ENCODE data around the gene RNF223. TPM values are rescaled to one million over a fixed set of nuclear protein-coding genes. Genes with fewer than 3 reads are reported as not detected.
"Not testable (repeated sequence)": the region's sequence is repeated elsewhere in the genome, so short reads cannot be mapped to it uniquely, and the experiment has no call there.

Gene RNF223
- total RNA-seq, 1 donor from 2014 or later, result not detected

DNA sequence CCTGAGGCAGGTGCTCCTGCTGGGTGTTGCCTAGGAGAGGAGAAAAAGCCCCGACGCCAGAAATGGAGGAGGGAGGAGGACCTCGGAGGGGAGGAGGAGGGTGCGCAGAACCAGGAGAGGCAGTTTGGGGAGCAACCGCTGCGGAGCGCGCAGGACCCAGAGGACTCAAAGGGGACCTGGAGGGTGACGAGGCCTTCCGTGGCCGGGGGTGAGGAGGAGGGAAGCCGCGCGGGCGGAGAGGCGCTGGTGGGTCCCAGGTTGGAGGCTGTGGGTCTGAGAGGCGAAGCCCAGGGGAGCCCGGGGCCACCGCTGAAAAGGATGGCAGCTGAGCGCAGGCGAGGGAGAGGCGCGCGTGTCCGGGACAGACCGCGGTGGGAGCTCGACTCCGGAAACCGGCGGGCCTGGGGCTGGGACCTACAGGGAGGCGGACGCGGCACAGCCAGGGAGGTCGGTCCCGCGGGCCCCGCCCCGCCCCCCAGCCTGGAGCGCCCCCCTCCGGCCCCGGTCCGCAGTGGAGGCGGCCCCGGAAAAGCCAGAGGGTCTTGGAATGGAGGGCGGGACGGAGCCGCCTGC, 15.1 kb downstream of the RNF223 start:
- TF ChIP-seq CTCF (IDR thresholded peaks at IDR 0.05), result peak; percentile 63
- Mint-ChIP-seq H3K9me3 (ENCODE audit: unreplicated experiment) (no peaks in the 10 kb centered on the region), H3K36me3 (ENCODE audit: unreplicated experiment) (peaks cover 2% of the 10 kb centered on the region), H3K4me3 (ENCODE audit: unreplicated experiment) (peak overlapping the region; percentile 71), H3K27ac (ENCODE audit: unreplicated experiment) (no peak overlapping the region), H3K4me1 (ENCODE audit: unreplicated experiment) (peaks cover 29% of the 10 kb centered on the region), H3K27me3 (ENCODE audit: unreplicated experiment) (no peaks in the 10 kb centered on the region)
- no peak for DNase-seq (ENCODE audit: extremely low spot score, unreplicated experiment)

DNA sequence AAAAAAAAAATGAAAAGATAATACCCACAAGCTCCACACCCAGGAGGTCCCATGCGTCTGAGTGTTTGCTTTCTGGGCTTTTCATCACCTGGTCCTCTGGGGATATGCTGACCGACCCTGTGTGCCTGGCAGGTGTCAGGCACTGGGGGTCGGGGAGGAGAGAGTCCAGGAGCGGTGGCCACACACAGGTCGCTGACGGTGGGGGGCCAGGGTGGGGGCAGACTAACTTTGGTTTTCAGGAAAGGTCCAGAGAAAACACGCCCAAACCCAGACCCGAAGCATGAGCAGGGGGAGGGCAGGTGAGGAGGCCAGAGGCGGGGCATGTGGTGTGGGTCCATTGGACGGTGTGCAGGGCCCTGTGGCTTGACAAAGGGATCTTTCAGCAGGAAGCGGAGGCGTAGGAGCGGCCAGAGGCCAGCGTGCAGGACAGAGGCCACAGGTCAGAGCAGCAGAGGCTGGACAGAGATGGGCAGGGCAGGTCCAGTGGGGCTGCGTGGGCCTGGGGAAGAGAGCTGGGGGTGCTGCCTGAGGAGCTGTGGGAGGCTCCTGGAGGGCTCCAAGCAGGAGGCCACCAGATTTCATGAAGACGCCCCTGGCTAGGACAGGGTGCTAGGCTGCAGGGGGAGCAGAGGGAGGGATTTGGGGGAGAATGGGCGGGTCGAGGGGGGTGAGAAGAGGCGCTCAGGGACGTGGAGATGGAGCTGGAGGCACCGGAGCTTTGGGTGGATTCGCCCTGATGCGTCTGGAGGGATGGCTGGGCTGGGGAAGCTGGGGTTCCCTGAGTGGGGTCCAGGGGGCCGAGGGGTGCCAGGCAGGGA, 15.8 kb downstream of the RNF223 start:
- no peak overlapping the region for H3K27ac Mint-ChIP-seq (ENCODE audit: unreplicated experiment)
- H3K9me3 Mint-ChIP-seq (ENCODE audit: unreplicated experiment), result no peaks in the 10 kb centered on the region
- TF ChIP-seq CTCF (IDR thresholded peaks at IDR 0.05), result no peak
- no peak for DNase-seq (ENCODE audit: extremely low spot score, unreplicated experiment)
- H3K4me3 Mint-ChIP-seq (ENCODE audit: unreplicated experiment), result peak overlapping the region; percentile 71
- H3K36me3 Mint-ChIP-seq (ENCODE audit: unreplicated experiment), result peaks cover 2% of the 10 kb centered on the region
- peaks cover 29% of the 10 kb centered on the region for H3K4me1 Mint-ChIP-seq (ENCODE audit: unreplicated experiment)
- no peaks in the 10 kb centered on the region for H3K27me3 Mint-ChIP-seq (ENCODE audit: unreplicated experiment)

- DNase-seq (ENCODE audit: extremely low spot score, unreplicated experiment); H3K27ac Mint-ChIP-seq (ENCODE audit: unreplicated experiment); H3K27me3 Mint-ChIP-seq (ENCODE audit: unreplicated experiment); H3K9me3 Mint-ChIP-seq (ENCODE audit: unreplicated experiment); H3K36me3 Mint-ChIP-seq (ENCODE audit: unreplicated experiment): not testable (repeated sequence)
- Mint-ChIP-seq H3K4me3 (ENCODE audit: unreplicated experiment) (peak overlapping the region; percentile 71), H3K4me1 (ENCODE audit: unreplicated experiment) (peaks cover 23% of the 10 kb centered on the region)
These were observed 16.4 kb downstream of the RNF223 start for GRCh38 chr1:1057769-1058087.

- TF ChIP-seq CTCF (IDR thresholded peaks at IDR 0.05), result no peak
- no peak overlapping the region for H3K27ac Mint-ChIP-seq (ENCODE audit: unreplicated experiment)
- DNase-seq (ENCODE audit: extremely low spot score, unreplicated experiment), result no peak
- H3K27me3 Mint-ChIP-seq (ENCODE audit: unreplicated experiment), result no peaks in the 10 kb centered on the region
- H3K9me3 Mint-ChIP-seq (ENCODE audit: unreplicated experiment), result no peaks in the 10 kb centered on the region
- H3K36me3 Mint-ChIP-seq (ENCODE audit: unreplicated experiment), result peaks cover 10% of the 10 kb centered on the region
- peaks cover 17% of the 10 kb centered on the region for H3K4me1 Mint-ChIP-seq (ENCODE audit: unreplicated experiment)
- no peak overlapping the region for H3K4me3 Mint-ChIP-seq (ENCODE audit: unreplicated experiment)
These were observed 18.0 kb downstream of the RNF223 start for GRCh38 chr1:1055841-1056736.

DNA sequence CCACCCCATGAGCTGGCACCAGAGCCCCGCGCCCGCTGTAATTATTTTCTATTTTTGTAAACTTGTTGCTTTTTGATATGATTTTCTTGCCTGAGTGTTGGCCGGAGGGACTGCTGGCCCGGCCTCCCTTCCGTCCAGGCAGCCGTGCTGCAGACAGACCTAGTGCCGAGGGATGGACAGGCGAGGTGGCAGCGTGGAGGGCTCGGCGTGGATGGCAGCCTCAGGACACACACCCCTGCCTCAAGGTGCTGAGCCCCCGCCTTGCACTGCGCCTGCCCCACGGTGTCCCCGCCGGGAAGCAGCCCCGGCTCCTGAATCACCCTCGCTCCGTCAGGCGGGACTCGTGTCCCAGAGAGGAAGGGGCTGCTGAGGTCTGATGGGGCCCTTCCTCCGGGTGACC, 19.1 kb downstream of the RNF223 start:
- DNase-seq (ENCODE audit: extremely low spot score, unreplicated experiment), result no peak

More for the DNA sequence above, 19.1 kb downstream of the RNF223 start:
- Mint-ChIP-seq H3K27ac (ENCODE audit: unreplicated experiment) (no peak overlapping the region), H3K4me1 (ENCODE audit: unreplicated experiment) (peaks cover 12% of the 10 kb centered on the region), H3K27me3 (ENCODE audit: unreplicated experiment) (no peaks in the 10 kb centered on the region), H3K9me3 (ENCODE audit: unreplicated experiment) (no peaks in the 10 kb centered on the region), H3K36me3 (ENCODE audit: unreplicated experiment) (peaks cover 10% of the 10 kb centered on the region), H3K4me3 (ENCODE audit: unreplicated experiment) (no peak overlapping the region)
- TF ChIP-seq CTCF (IDR thresholded peaks at IDR 0.05), result no peak

Measured in osteocyte (in vitro differentiated cells).